ENCODE measurements around the gene CCDC88C.

DNA sequence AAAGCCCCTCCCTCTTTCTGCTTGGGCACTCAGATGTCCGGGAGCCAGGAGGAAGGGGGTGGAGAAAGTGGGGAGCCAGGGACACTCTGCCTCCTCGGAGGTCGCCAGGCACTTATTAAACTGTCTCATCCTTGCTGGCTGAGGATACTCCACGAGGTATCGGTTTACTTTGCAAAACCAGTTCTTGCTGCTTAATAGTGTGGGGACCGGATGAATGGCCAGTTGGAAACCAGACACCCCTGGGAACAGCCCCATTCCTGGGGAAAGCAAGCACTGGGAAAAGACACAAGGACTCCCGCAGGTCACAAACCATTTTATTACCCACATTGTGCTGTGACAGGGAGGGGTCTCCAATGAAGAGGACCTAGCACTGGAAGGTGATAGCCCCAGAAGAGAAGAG, 34.2 kb downstream of the CCDC88C start:
- TF ChIP-seq, protein P1, sequence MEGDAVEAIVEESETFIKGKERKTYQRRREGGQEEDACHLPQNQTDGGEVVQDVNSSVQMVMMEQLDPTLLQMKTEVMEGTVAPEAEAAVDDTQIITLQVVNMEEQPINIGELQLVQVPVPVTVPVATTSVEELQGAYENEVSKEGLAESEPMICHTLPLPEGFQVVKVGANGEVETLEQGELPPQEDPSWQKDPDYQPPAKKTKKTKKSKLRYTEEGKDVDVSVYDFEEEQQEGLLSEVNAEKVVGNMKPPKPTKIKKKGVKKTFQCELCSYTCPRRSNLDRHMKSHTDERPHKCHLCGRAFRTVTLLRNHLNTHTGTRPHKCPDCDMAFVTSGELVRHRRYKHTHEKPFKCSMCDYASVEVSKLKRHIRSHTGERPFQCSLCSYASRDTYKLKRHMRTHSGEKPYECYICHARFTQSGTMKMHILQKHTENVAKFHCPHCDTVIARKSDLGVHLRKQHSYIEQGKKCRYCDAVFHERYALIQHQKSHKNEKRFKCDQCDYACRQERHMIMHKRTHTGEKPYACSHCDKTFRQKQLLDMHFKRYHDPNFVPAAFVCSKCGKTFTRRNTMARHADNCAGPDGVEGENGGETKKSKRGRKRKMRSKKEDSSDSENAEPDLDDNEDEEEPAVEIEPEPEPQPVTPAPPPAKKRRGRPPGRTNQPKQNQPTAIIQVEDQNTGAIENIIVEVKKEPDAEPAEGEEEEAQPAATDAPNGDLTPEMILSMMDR (IDR thresholded peaks at IDR 0.05; ENCODE audit: extremely low read depth in 1 of 2, insufficient read depth in 1 of 2, low read depth in 1 of 2, low read length in 2 of 2) = no peak
- TF ChIP-seq POLR2A (IDR thresholded peaks at IDR 0.05; ENCODE audit: low read depth, low read length) = no peak
- no peak for TF ChIP-seq EZH2 (IDR thresholded peaks at IDR 0.05; ENCODE audit: borderline replicate concordance, low read depth, low read length, severe bottlenecking)
- TF ChIP-seq, protein P2, sequence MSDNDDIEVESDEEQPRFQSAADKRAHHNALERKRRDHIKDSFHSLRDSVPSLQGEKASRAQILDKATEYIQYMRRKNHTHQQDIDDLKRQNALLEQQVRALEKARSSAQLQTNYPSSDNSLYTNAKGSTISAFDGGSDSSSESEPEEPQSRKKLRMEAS (IDR thresholded peaks at IDR 0.05; ENCODE audit: insufficient read depth, insufficient read length) = no peak
- no peak for TF ChIP-seq POLR2AphosphoS5 (IDR thresholded peaks at IDR 0.05; ENCODE audit: insufficient read depth, low read depth, low read length)
- no peak for TF ChIP-seq GATA2 (IDR thresholded peaks at IDR 0.05; ENCODE audit: insufficient read depth, insufficient read length, low read depth, low read length)

All from endothelial cell of umbilical vein (primary cell).